Measurements from ENCODE around the gene NHLRC1. TPM values are rescaled to one million over a fixed set of nuclear protein-coding genes. Genes with fewer than 3 reads are reported as not detected.

Gene NHLRC1
- total and polyA plus RNA-seq, 2 of the 13 experiments (the other 11 are each of a cell fraction or from before 2014, with no cell fraction given), result 0.04 to 0.11 TPM

GRCh38 chr6:18121580-18122127, 823 bp downstream of the NHLRC1 start:
- H3K9ac ChIP-seq (ENCODE audit: insufficient read depth, low read depth, low read length), result no peak overlapping the region
- H4K20me1 ChIP-seq (ENCODE audit: insufficient read depth, low read length), result no peaks in the 10 kb centered on the region
- H3K27me3 ChIP-seq (ENCODE audit: control insufficient read depth in 1 of 2, insufficient read depth in 2 of 2, low read length in 2 of 2), result no peaks in the 10 kb centered on the region; a peak in 1 of 5 replicates
- no peak overlapping the region for H3K27ac ChIP-seq (ENCODE audit: extremely low read length, insufficient read depth, low read length)
- 85% methylated on average over 19 of the region's 19 CpGs for WGBS (ENCODE audit: low lambda C conversion rate)
- no peak overlapping the region; the same call in 1 of the 2 replicates for H3K4me2 ChIP-seq (ENCODE audit: low read depth, low read length)
- no peak overlapping the region for H3K4me3 ChIP-seq (replicated peaks in 1 of 3; ENCODE audit: insufficient read depth in 1 of 3, low read depth in 2 of 3, low read length in 3 of 3)
- intact Hi-C loops (cut with micrococcal nuclease; ENCODE audit: unreplicated experiment) (loop anchor here (1.0 to 5.0 kb wide), 6 partner anchors 33 to 964 kb away; partner anchors contain the start of genes KDM1B, KIF13A and TPMT), in situ Hi-C loops (cut with HindIII; ENCODE audit: extremely low pct_ligation_motif_present, low pct_unique_long_range_greater_than_20kb) (loop anchor here (5.0 to 10.0 kb wide), 3 partner anchors 134 to 967 kb away; partner anchors contain the start of gene KIF13A)
- peak; percentile 27 for DNase-seq (ENCODE audit: low spot score)
- no peak for FAIRE-seq
- ChIA-PET POLR2A (interaction anchor here (1.7 to 2.3 kb wide), 2 partner anchors 33 to 101 kb away, joined by 6 read pairs; partner anchors contain the start of genes KDM1B and TPMT), CTCF (ENCODE audit: low intra/inter-chr PET ratio, low total read pairs) (interaction anchor here (1.8 kb wide), 1 partner anchor 306 kb away, joined by 5 read pairs; no protein-coding TSS in a partner anchor)
- H2AFZ ChIP-seq (ENCODE audit: low read length), result no peak overlapping the region
- no peaks in the 10 kb centered on the region for H3K9me3 ChIP-seq (ENCODE audit: low read length)
- H3K79me2 ChIP-seq (ENCODE audit: insufficient read depth, low read length), result no peaks in the 10 kb centered on the region
- 0 out of 2 replicates have a peak, but pooled peaks have one; percentile 78 for TF ChIP-seq ZNF33B (CRISPR knock-in tag; IDR thresholded peaks at IDR 0.05)
- TF ChIP-seq RAD21 (CRISPR knock-in tag; IDR thresholded peaks at IDR 0.05), result peak; percentile 68; the same call in 1 of the 2 replicates
- TF ChIP-seq ZNF547 (CRISPR knock-in tag; IDR thresholded peaks at IDR 0.05), result peak; percentile 22; the same call in 1 of the 2 replicates
- no peak for TF ChIP-seq THAP11 (CRISPR knock-in tag; IDR thresholded peaks at IDR 0.05)
- 0 out of 2 replicates have a peak, but pooled peaks have one; percentile 22 for TF ChIP-seq SMC3 (IDR thresholded peaks at IDR 0.05; ENCODE audit: low read length)
- TF ChIP-seq STAG1 (CRISPR knock-in tag; IDR thresholded peaks at IDR 0.05), result peak; percentile 81
- TF ChIP-seq FUBP1 (CRISPR knock-in tag; IDR thresholded peaks at IDR 0.05; ENCODE audit: borderline replicate concordance), result no peak
- TF ChIP-seq CTCF (CRISPR knock-in tag; IDR thresholded peaks at IDR 0.05), result peak; percentile 74
- peak; percentile 20; the same call in 1 of the 2 replicates for TF ChIP-seq ZNF788 (CRISPR knock-in tag; IDR thresholded peaks at IDR 0.05; ENCODE audit: borderline replicate concordance)
- no peaks in the 10 kb centered on the region for H3K36me3 ChIP-seq (replicated peaks in 1 of 2; ENCODE audit: control insufficient read depth in 1 of 2, insufficient read depth in 2 of 2, low read length in 2 of 2)
- BruUV-seq (replicated peaks), result no TSS peak
- ATAC-seq, result peak; percentile 75
- H3K4me1 ChIP-seq (ENCODE audit: insufficient read depth, low read length), result peaks cover 24% of the 10 kb centered on the region
